Articular chondrocyte of knee joint (primary cell): Measurements from ENCODE around the gene AFM. TPM values are rescaled to one million over a fixed set of nuclear protein-coding genes. Genes with fewer than 3 reads are reported as not detected.

ENCODE experiments used
- small RNA-seq: library from RNA; depleted of rRNA; stranded (forward); fragments of <200 nt; gene quantifications from one replicate; pipeline ENCODE3, GENCODE V24; 2012
- total RNA-seq: library from RNA; depleted of rRNA; stranded (reverse); fragments of >200 nt; gene quantifications from 2 replicates; pipeline ENCODE4 v1.2.3, GENCODE V29; 2012

The AFM gene, protein sequence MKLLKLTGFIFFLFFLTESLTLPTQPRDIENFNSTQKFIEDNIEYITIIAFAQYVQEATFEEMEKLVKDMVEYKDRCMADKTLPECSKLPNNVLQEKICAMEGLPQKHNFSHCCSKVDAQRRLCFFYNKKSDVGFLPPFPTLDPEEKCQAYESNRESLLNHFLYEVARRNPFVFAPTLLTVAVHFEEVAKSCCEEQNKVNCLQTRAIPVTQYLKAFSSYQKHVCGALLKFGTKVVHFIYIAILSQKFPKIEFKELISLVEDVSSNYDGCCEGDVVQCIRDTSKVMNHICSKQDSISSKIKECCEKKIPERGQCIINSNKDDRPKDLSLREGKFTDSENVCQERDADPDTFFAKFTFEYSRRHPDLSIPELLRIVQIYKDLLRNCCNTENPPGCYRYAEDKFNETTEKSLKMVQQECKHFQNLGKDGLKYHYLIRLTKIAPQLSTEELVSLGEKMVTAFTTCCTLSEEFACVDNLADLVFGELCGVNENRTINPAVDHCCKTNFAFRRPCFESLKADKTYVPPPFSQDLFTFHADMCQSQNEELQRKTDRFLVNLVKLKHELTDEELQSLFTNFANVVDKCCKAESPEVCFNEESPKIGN
- total RNA-seq: not detected in 2 replicates

DNA sequence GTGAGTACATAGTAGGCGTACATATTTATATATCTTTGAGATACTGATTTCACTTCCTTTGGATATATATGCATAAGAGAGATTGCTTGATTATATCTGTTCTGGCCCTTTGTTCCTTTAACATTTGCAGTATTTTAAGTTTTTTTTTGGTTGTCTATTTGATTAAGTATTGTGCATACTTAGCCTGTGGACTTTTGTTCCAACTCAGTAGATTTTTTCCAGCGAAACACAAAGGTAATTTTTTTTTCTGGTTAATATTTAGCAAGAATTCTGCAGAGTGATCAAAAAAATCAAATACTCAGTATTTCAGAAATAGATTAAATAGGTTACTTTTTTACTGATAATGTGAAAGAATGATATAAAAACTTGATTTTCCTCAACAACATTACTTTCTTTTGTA, at the start of gene AFM:
AFM (plus strand) TSS at position 388 of the 400 bp plus-strand sequence. CDS start 31 bp downstream, outside the sequence.

DNA sequence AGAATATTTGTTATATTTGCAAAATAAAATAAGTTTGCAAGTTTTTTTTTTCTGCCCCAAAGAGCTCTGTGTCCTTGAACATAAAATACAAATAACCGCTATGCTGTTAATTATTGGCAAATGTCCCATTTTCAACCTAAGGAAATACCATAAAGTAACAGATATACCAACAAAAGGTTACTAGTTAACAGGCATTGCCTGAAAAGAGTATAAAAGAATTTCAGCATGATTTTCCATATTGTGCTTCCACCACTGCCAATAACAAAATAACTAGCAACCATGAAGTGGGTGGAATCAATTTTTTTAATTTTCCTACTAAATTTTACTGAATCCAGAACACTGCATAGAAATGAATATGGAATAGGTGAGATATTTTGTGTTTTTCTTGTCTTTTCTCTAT, 45.6 kb upstream of the AFM start, which contains the start of gene AFP:
AFP (plus strand) TSS at position 238 of the 400 bp plus-strand sequence; CDS start at position 280, 42 bp downstream.

Small RNA genes within 50 kb of the gene (small RNA-seq; reads per million reads assigned to genes)
- gene AC074250.1: not detected

Other genes with a start within 250 kb of the AFM start
- 71.3 and 74.2 TPM in 2 replicates for gene ANKRD17, start 222.9 kb upstream of the AFM start, total RNA-seq
- not detected in 2 replicates for gene ALB, start 77.5 kb upstream of the AFM start, total RNA-seq
- 0.22 TPM in 1 of 2 replicates, not detected in the other for gene AFP, start 45.5 kb upstream of the AFM start, total RNA-seq
- not detected in 2 replicates for gene RASSF6, start 138.7 kb downstream of the AFM start, total RNA-seq